PC-9 (cell line): ENCODE measurements around the gene TNFRSF8. TPM values are rescaled to one million over a fixed set of nuclear protein-coding genes. Genes with fewer than 3 reads are reported as not detected.
A peak's percentile ranks its signal among the peaks of the same experiment; 100 is the strongest.

Experiments used
- Bru-seq: library from RNA; stranded (reverse); fragments of 400-500 nt; gene quantifications from one replicate; lab custom pipeline; 2021; lab: Mats Ljungman, UMichigan
- BruChase-seq, 2 experiments: library from RNA; stranded (reverse); fragments of 400-500 nt; gene quantifications; one replicate each; lab custom pipeline; 2021; lab: Mats Ljungman, UMichigan
- BruUV-seq: library from RNA; stranded (reverse); fragments of 400-500 nt; replicated peaks from 2 replicates; lab custom pipeline; 2021; lab: Mats Ljungman, UMichigan
- CTCF ChIA-PET: fragments of 300-600 bp; sonication (Branson Sonifier 250); formaldehyde crosslinking; loops from one replicate; lab custom pipeline; 2022; ENCODE audit warnings: antibody characterized with exemption; lab: Charles Lee
- POLR2A ChIA-PET: fragments of 300-600 bp; sonication (Branson Sonifier 250); formaldehyde crosslinking; loops from one replicate; lab custom pipeline; 2022; ENCODE audit warnings: antibody characterized with exemption; ENCODE audit not compliant: unreplicated experiment; lab: Charles Lee
- DNase-seq, 2 experiments: peaks; one replicate each; pipeline versions ENCODE4 v3.0.0 to v3.0.0-alpha.2; 2015 to 2022; ENCODE audit warnings: mixed read lengths in 1 of 2
- H2AFZ ChIP-seq: fragments of 200-600 bp; sonication (generic); 2 replicates; pipeline ENCODE4 v1.8.1; 2017; ENCODE audit warnings: antibody characterized with exemption
- H3F3A ChIP-seq: fragments of 200-600 bp; sonication (generic); 2 replicates; pipeline ENCODE4 v1.8.1; 2017; ENCODE audit warnings: antibody characterized with exemption, mild to moderate bottlenecking, low read depth; ENCODE audit not compliant: insufficient read depth
- H3K27ac ChIP-seq: fragments of 200-600 bp; sonication (generic); 2 replicates; pipeline ENCODE4 v1.6.1; 2016; ENCODE audit warnings: mixed run types
- H3K27me3 ChIP-seq: fragments of 200-600 bp; sonication (generic); 2 replicates; pipeline ENCODE4 v1.6.1; 2016; ENCODE audit warnings: low read depth, mixed run types; ENCODE audit not compliant: insufficient read depth
- H3K36me3 ChIP-seq: fragments of 200-600 bp; sonication (generic); 2 replicates; pipeline ENCODE4 v1.6.1; 2016; ENCODE audit warnings: low read depth, mixed run types
- H3K4me1 ChIP-seq: fragments of 200-600 bp; sonication (generic); replicated peaks from 2 replicates; pipeline ENCODE4 v1.6.1; 2016; ENCODE audit warnings: mixed run types; ENCODE audit not compliant: insufficient read depth
- H3K4me2 ChIP-seq: fragments of 200-600 bp; sonication (generic); 2 replicates; pipeline ENCODE4 v1.6.1; 2017; ENCODE audit warnings: mixed run types
- H3K4me3 ChIP-seq: fragments of 200-600 bp; sonication (generic); 2 replicates; pipeline ENCODE4 v1.6.1; 2016; ENCODE audit warnings: mixed run types
- H3K79me2 ChIP-seq: fragments of 200-600 bp; sonication (generic); 2 replicates; pipeline ENCODE4 v1.6.1; 2017; ENCODE audit warnings: low read depth, mixed run types
- H3K9me2 ChIP-seq: fragments of 200-600 bp; sonication (generic); 2 replicates; pipeline ENCODE4 v1.8.1; 2017; ENCODE audit warnings: mild to moderate bottlenecking; ENCODE audit not compliant: insufficient read depth
- H3K9me3 ChIP-seq: fragments of 200-600 bp; sonication (generic); 2 replicates; pipeline ENCODE4 v1.8.1; 2016; ENCODE audit warnings: low read depth; ENCODE audit not compliant: insufficient read depth
- H4K20me1 ChIP-seq: fragments of 200-600 bp; sonication (generic); 2 replicates; pipeline ENCODE4 v1.8.1; 2017; ENCODE audit not compliant: insufficient read depth
- CTCF ChIP-seq: fragments of 200-600 bp; sonication (generic); conservative IDR thresholded peaks from 2 replicates; pipeline ENCODE4 v1.6.1; 2017; ENCODE audit warnings: mixed run types, antibody characterized with exemption, mild to moderate bottlenecking, moderate library complexity
- EZH2 ChIP-seq: fragments of 200-600 bp; sonication (generic); IDR thresholded peaks from 2 replicates; pipeline ENCODE4 v1.8.0; 2017; ENCODE audit warnings: antibody characterized with exemption, low read depth
- intact Hi-C: fragments of 100-400 bp; cut with micrococcal nuclease; formaldehyde crosslinking; loops from one replicate; pipeline ENCODE4 v1.10.0; 2022; ENCODE audit not compliant: unreplicated experiment
- long read RNA-seq: library from polyadenylated mRNA; stranded (forward); transcript quantifications from one replicate; pipeline ENCODE4 v2.0.0, GENCODE V29; 2022
- total RNA-seq: library from RNA; stranded (reverse); gene quantifications from 2 replicates; pipeline ENCODE4 v1.2.3, GENCODE V29; 2021

Gene TNFRSF8
- total RNA-seq = not detected in 2 replicates
- Bru-seq, nascent RNA = percentile 6 among the genes with signal in this experiment
- percentile 5 among the genes with signal in this experiment for BruChase-seq, experiment 1, labeled RNA remaining after a 2-hour chase
- percentile 2 among the genes with signal in this experiment for BruChase-seq, experiment 2, labeled RNA remaining after a 6-hour chase
- long read RNA-seq = 0 reads

- H3K79me2 ChIP-seq = no peaks in the 10 kb centered on the region
- H3K36me3 ChIP-seq = no peaks in the 10 kb centered on the region
- no peaks in the 10 kb centered on the region for H3K9me2 ChIP-seq
- no peaks in the 10 kb centered on the region for H3F3A ChIP-seq
- H4K20me1 ChIP-seq = no peaks in the 10 kb centered on the region
- BruUV-seq = no TSS peak
- intact Hi-C loops = no loop called here
- H3K9me3 ChIP-seq = no peaks in the 10 kb centered on the region
- no peaks in the 10 kb centered on the region for H3K4me1 ChIP-seq
- H3K27ac ChIP-seq = no peak within 1 kb of the TSS
- CTCF ChIA-PET = no interaction called here
- H3K4me2 ChIP-seq = no peak within 1 kb of the TSS
- POLR2A ChIA-PET = no interaction called here
- DNase-seq = no peak
- peaks cover 19% of the 10 kb centered on the region for H3K27me3 ChIP-seq
- TF ChIP-seq CTCF (no peak), EZH2 (no peak)
- no peak within 1 kb of the TSS for H2AFZ ChIP-seq
- H3K4me3 ChIP-seq = no peak within 1 kb of the TSS
These were observed at the start of gene TNFRSF8 for GRCh38 chr1:12063141-12064072. Gene TNFRSF8 (plus strand): TSS chr1:12063303. CDS start chr1:12063599, 296 bp downstream.

GRCh38 chr1:12014141-12014991 is 48.7 kb upstream of the TNFRSF8 start:
- Histone ChIP-seq H3K9me3 (no peaks in the 10 kb centered on the region), H3K4me3 (no peak overlapping the region), H3K4me1 (no peaks in the 10 kb centered on the region), H3K36me3 (no peaks in the 10 kb centered on the region), H3F3A (peaks cover 11% of the 10 kb centered on the region; the same call in 1 of the 2 replicates), H4K20me1 (no peaks in the 10 kb centered on the region), H2AFZ (no peak overlapping the region), H3K79me2 (no peaks in the 10 kb centered on the region), H3K27me3 (no peaks in the 10 kb centered on the region), H3K27ac (no peak overlapping the region), H3K9me2 (no peaks in the 10 kb centered on the region), H3K4me2 (no peak overlapping the region)
- TF ChIP-seq EZH2 (no peak), CTCF (no peak; the same call in 1 of the 2 replicates)
- ChIA-PET POLR2A (no interaction called here), CTCF (no interaction called here)
- no TSS peak for BruUV-seq
- intact Hi-C loops = no loop called here
- no peak for DNase-seq

- no peaks in the 10 kb centered on the region for H3K9me3 ChIP-seq
- H3K4me3 ChIP-seq = no peak overlapping the region
- H3F3A ChIP-seq = peaks cover 11% of the 10 kb centered on the region; the same call in 1 of the 2 replicates
- H3K27me3 ChIP-seq = no peaks in the 10 kb centered on the region
- ChIA-PET CTCF (no interaction called here), POLR2A (no interaction called here)
- no TSS peak for BruUV-seq
- 0 out of 2 replicates have a peak, but pooled peaks cover 3% of the 10 kb centered on the region for H3K79me2 ChIP-seq
- no peak overlapping the region for H3K27ac ChIP-seq
- no peaks in the 10 kb centered on the region for H3K9me2 ChIP-seq
- no peaks in the 10 kb centered on the region for H3K36me3 ChIP-seq
- H3K4me1 ChIP-seq = no peaks in the 10 kb centered on the region; the same call in 1 of the 2 replicates
- no peak for DNase-seq
- H3K4me2 ChIP-seq = no peak overlapping the region
- TF ChIP-seq EZH2 = no peak
- no peaks in the 10 kb centered on the region for H4K20me1 ChIP-seq
- intact Hi-C loops = no loop called here
- no peak overlapping the region for H2AFZ ChIP-seq
These were observed 48.1 kb upstream of the TNFRSF8 start for GRCh38 chr1:12015001-12015491.
